Measurements from ENCODE around the gene FRMD4A.
"Not testable (repeated sequence)": the region's sequence is repeated elsewhere in the genome, so short reads cannot be mapped to it uniquely, and the experiment has no call there.

Gene FRMD4A

DNA sequence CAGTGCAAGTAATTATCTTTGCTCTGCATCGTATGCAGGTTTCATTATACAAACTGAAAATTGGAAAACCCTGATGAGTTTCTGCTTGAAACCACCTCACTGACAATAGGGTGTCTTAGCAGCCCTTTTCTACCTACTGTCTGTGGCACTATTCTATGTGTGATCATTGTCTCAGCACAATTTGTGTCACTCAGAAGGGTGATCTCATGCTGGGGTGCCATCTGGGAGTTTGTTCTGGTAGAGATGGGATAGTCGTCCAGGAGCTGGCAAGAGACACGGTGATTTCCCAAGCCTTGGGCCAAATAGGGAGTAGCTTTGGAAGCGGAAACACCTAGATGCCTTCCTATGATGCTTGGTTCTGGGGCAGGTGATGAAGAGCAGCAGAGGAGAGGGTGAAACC is 186.3 kb downstream of the FRMD4A start:
- H3K27ac Mint-ChIP-seq = no peak overlapping the region
- no peaks in the 10 kb centered on the region for H3K9me3 Mint-ChIP-seq
- no peaks in the 10 kb centered on the region for H3K27me3 Mint-ChIP-seq (ENCODE audit: low read depth)
- H3K4me1 Mint-ChIP-seq = no peaks in the 10 kb centered on the region
- TF ChIP-seq, protein P1, sequence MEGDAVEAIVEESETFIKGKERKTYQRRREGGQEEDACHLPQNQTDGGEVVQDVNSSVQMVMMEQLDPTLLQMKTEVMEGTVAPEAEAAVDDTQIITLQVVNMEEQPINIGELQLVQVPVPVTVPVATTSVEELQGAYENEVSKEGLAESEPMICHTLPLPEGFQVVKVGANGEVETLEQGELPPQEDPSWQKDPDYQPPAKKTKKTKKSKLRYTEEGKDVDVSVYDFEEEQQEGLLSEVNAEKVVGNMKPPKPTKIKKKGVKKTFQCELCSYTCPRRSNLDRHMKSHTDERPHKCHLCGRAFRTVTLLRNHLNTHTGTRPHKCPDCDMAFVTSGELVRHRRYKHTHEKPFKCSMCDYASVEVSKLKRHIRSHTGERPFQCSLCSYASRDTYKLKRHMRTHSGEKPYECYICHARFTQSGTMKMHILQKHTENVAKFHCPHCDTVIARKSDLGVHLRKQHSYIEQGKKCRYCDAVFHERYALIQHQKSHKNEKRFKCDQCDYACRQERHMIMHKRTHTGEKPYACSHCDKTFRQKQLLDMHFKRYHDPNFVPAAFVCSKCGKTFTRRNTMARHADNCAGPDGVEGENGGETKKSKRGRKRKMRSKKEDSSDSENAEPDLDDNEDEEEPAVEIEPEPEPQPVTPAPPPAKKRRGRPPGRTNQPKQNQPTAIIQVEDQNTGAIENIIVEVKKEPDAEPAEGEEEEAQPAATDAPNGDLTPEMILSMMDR (IDR thresholded peaks at IDR 0.05; ENCODE audit: unreplicated experiment in 3 of 3) = no peak
- H3K36me3 Mint-ChIP-seq (ENCODE audit: low read depth) = no peaks in the 10 kb centered on the region
- no peak overlapping the region for H3K4me3 Mint-ChIP-seq

GRCh38 chr10:14142606-14143250 is 188.0 kb downstream of the FRMD4A start:
- no peak overlapping the region for H3K27ac Mint-ChIP-seq
- no peak overlapping the region for H3K4me3 Mint-ChIP-seq

DNA sequence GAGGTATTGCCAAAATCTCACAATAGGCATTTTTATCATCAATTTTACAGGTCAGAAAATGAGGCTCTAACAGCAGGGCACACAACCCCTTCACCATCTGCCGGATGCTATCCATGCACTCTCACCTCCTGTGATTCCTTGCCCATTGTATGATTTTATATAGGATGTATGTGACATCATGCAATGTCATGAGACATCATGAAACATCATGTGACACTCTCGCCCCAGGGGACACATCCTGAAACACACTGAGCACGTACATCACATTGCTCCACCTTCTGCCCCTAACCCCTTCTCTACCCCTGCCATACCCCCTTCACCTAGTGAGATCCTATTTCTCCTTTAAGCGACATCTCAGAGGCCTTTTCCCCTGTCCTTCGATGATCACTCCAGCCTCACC is 189.4 kb downstream of the FRMD4A start:
- no peaks in the 10 kb centered on the region for H3K4me1 Mint-ChIP-seq
- TF ChIP-seq, protein P1 (IDR thresholded peaks at IDR 0.05; ENCODE audit: unreplicated experiment in 3 of 3) = no peak
- no peaks in the 10 kb centered on the region for H3K36me3 Mint-ChIP-seq (ENCODE audit: low read depth)
- no peak overlapping the region for H3K4me3 Mint-ChIP-seq
- H3K27ac Mint-ChIP-seq = no peak overlapping the region
- H3K9me3 Mint-ChIP-seq = no peaks in the 10 kb centered on the region
- no peaks in the 10 kb centered on the region for H3K27me3 Mint-ChIP-seq (ENCODE audit: low read depth)

More at GRCh38 chr10:14142606-14143250, 188.0 kb downstream of the FRMD4A start:
- Mint-ChIP-seq H3K9me3 (no peaks in the 10 kb centered on the region), H3K27me3 (ENCODE audit: low read depth) (no peaks in the 10 kb centered on the region), H3K36me3 (ENCODE audit: low read depth) (no peaks in the 10 kb centered on the region), H3K4me1 (no peaks in the 10 kb centered on the region)
- TF ChIP-seq, protein P1 (IDR thresholded peaks at IDR 0.05; ENCODE audit: unreplicated experiment in 3 of 3) = no peak

GRCh38 chr10:14137391-14137790 is 193.3 kb downstream of the FRMD4A start:
- no peaks in the 10 kb centered on the region for H3K36me3 Mint-ChIP-seq (ENCODE audit: low read depth)
- H3K27ac Mint-ChIP-seq = no peak overlapping the region
- H3K9me3 Mint-ChIP-seq = no peaks in the 10 kb centered on the region
- no peaks in the 10 kb centered on the region for H3K4me1 Mint-ChIP-seq
- no peak overlapping the region for H3K4me3 Mint-ChIP-seq
- no peaks in the 10 kb centered on the region for H3K27me3 Mint-ChIP-seq (ENCODE audit: low read depth)
- TF ChIP-seq, protein P1 (IDR thresholded peaks at IDR 0.05; ENCODE audit: unreplicated experiment in 3 of 3) = no peak

DNA sequence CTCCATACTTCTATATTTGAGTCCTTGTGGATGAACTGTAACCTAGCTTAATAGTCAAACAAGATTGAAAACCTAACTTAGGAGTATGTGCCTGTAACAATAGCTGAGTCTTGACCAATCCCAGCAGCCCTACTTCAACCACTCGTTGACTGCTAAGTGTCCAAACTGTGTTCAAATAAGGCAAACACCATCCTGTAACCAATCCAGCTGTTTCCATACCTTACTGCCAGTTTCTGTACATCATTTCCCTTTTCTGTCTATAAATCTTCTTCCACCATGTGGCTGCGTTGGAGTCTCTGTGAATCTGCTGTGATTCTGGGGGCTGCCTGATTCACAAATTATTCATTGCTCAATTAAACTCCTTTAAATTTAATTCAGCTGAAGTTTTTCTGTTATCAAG is 195.5 kb downstream of the FRMD4A start:
- H3K27me3 Mint-ChIP-seq (ENCODE audit: low read depth); H3K9me3 Mint-ChIP-seq; H3K36me3 Mint-ChIP-seq (ENCODE audit: low read depth); H3K27ac Mint-ChIP-seq; H3K4me3 Mint-ChIP-seq; H3K4me1 Mint-ChIP-seq: not testable (repeated sequence)

GRCh38 chr10:14134275-14134674 is 196.4 kb downstream of the FRMD4A start:
- H3K27me3 Mint-ChIP-seq (ENCODE audit: low read depth) = no peaks in the 10 kb centered on the region
- no peaks in the 10 kb centered on the region for H3K9me3 Mint-ChIP-seq
- TF ChIP-seq, protein P1 (IDR thresholded peaks at IDR 0.05; ENCODE audit: unreplicated experiment in 3 of 3) = no peak
- H3K36me3 Mint-ChIP-seq (ENCODE audit: low read depth) = no peaks in the 10 kb centered on the region
- H3K4me1 Mint-ChIP-seq = no peaks in the 10 kb centered on the region
- no peak overlapping the region for H3K27ac Mint-ChIP-seq
- H3K4me3 Mint-ChIP-seq = no peak overlapping the region

Measured in nephron (organoid).